K562 (cell line): ENCODE measurements around the gene KMT2E. TPM values are rescaled to one million over a fixed set of nuclear protein-coding genes. Genes with fewer than 3 reads are reported as not detected.

Experiments
- CBFA2T2 ChIP-seq: fragments of 450-650 bp; conservative IDR thresholded peaks from 2 replicates; pipeline ENCODE4 v1.6.1; 2017; ENCODE audit warnings: mild to moderate bottlenecking
- COPS2 ChIP-seq: fragments of 450-650 bp; conservative IDR thresholded peaks from 2 replicates; pipeline ENCODE4 v1.6.1; 2016; ENCODE audit warnings: mild to moderate bottlenecking, moderate library complexity
- ETV5 ChIP-seq: sonication (generic); formaldehyde crosslinking; IDR thresholded peaks from 2 replicates; pipeline ENCODE4 v1.4.0; 2020; ENCODE audit warnings: low read depth, mild to moderate bottlenecking, missing genetic modification reagents
- FOSL1 ChIP-seq: fragments of 200-800 bp; sonication (Bioruptor generic); conservative IDR thresholded peaks from 2 replicates; pipeline ENCODE4 v1.6.1; 2016; ENCODE audit warnings: missing genetic modification characterization, missing compliant biosample characterization
- HDAC8 ChIP-seq: fragments of 450-650 bp; IDR thresholded peaks from 2 replicates; pipeline ENCODE4 v1.6.1; 2016; ENCODE audit warnings: mild to moderate bottlenecking, missing genetic modification characterization, moderate library complexity, missing compliant biosample characterization
- HMG20A ChIP-seq: fragments of 450-650 bp; formaldehyde crosslinking; conservative IDR thresholded peaks from 2 replicates; pipeline ENCODE4 v1.4.0; 2020; ENCODE audit warnings: mild to moderate bottlenecking, mixed read lengths
- MTF1 ChIP-seq: fragments of 250-450 bp; sonication (Bioruptor Pico); IDR thresholded peaks from 2 replicates; pipeline ENCODE4 v1.9.0; 2021; ENCODE audit warnings: moderate library complexity, mild to moderate bottlenecking, inconsistent platforms, borderline replicate concordance
- NR1H2 ChIP-seq: sonication (generic); formaldehyde crosslinking; IDR thresholded peaks from 2 replicates; pipeline ENCODE4 v1.4.0; 2020; ENCODE audit warnings: mild to moderate bottlenecking, missing genetic modification reagents
- NR3C1 ChIP-seq: sonication (generic); formaldehyde crosslinking; IDR thresholded peaks from 2 replicates; pipeline ENCODE4 v1.8.1; 2022; ENCODE audit warnings: missing genetic modification reagents
- POLR2A ChIP-seq: fragments of 450-650 bp; conservative IDR thresholded peaks from 2 replicates; pipeline ENCODE4 v1.6.1; 2016
- RBM34 ChIP-seq: fragments of 200-400 bp; formaldehyde crosslinking; IDR thresholded peaks from 2 replicates; pipeline ENCODE4 v1.6.1; 2018; ENCODE audit warnings: low read length, borderline replicate concordance; ENCODE audit not compliant: insufficient read depth
- RUNX1 ChIP-seq: sonication (generic); IDR thresholded peaks from 2 replicates; pipeline ENCODE4 v1.6.1; 2016; ENCODE audit warnings: antibody characterized with exemption, low read depth
- SMAD3 ChIP-seq: fragments of 450-650 bp; formaldehyde crosslinking; conservative IDR thresholded peaks from 2 replicates; pipeline ENCODE4 v1.4.0; 2020; ENCODE audit warnings: mild to moderate bottlenecking
- ZNF12 ChIP-seq: sonication (generic); formaldehyde crosslinking; IDR thresholded peaks from 2 replicates; pipeline ENCODE4 v1.4.0; 2020; ENCODE audit warnings: mild to moderate bottlenecking, missing genetic modification reagents
- ZNF354B ChIP-seq: fragments of 250-450 bp; sonication (Bioruptor Pico); IDR thresholded peaks from 2 replicates; pipeline ENCODE4 v1.4.0; 2020
- polyA plus RNA-seq, 8 experiments: library from polyadenylated mRNA; depleted of rRNA in 4 of 8; stranded (reverse) in 5 of 8; unstranded in 3 of 8; fragments of >200 nt; fragmentation: Nextera tagmentation in 2 of 8; fragmentation: Illumina TruSeq in 1 of 8; extraction: Ambion mirVana in 2 of 8; extraction: Trizol in 1 of 8; gene quantifications; 2 replicates each; pipeline versions ENCODE4 v1.2.1 to v1.2.3, GENCODE V29; 2011 to 2014; ENCODE audit warnings: inconsistent platforms in 1 of 8, missing spikeins in 1 of 8
- total RNA-seq, 7 experiments: library from RNA; depleted of rRNA in 6 of 7; stranded (reverse); fragments of >200 nt in 6 of 7; fragmentation: Illumina TruSeq in 2 of 7; extraction: Trizol in 2 of 7; gene quantifications; 2 replicates each; pipeline versions ENCODE4 v1.2.1 to v1.2.3, GENCODE V29; 2011 to 2021; ENCODE audit warnings: low replicate concordance in 1 of 7
- TF ChIP-seq, protein P1 (sequence below), 2 experiments: IDR thresholded peaks; 2 replicates each; pipeline ENCODE4 v1.6.1; 2011; ENCODE audit warnings: borderline replicate concordance in 1 of 2, control low read depth in 1 of 2, low read depth in 1 of 2, low read length in 1 of 2, mild to moderate bottlenecking in 1 of 2, mixed read lengths in 1 of 2, moderate library complexity in 1 of 2; ENCODE audit not compliant: insufficient read depth in 1 of 2, insufficient read length in 1 of 2, poor library complexity in 1 of 2, severe bottlenecking in 1 of 2; ENCODE audit errors: extremely low read depth in 1 of 2
- TF ChIP-seq, protein P2 (sequence below): IDR thresholded peaks from 2 replicates; pipeline ENCODE4 v1.6.1; 2014; ENCODE audit warnings: antibody characterized with exemption
- TF ChIP-seq, protein P3 (sequence below): IDR thresholded peaks from 2 replicates; pipeline ENCODE4 v1.6.1; 2012; ENCODE audit warnings: low read depth, low read length, improper control_type of control experiment, borderline replicate concordance
- TF ChIP-seq, protein P4 (sequence below): fragments of 250-450 bp; sonication (Bioruptor Pico); IDR thresholded peaks from 2 replicates; pipeline ENCODE4 v1.4.0; 2020

The KMT2E gene
- total and polyA plus RNA-seq, 9 of the 15 experiments (the other 6 are each of a cell fraction or from before 2014, with no cell fraction given): 8.9 to 55.3 (median 38.1) TPM

DNA sequence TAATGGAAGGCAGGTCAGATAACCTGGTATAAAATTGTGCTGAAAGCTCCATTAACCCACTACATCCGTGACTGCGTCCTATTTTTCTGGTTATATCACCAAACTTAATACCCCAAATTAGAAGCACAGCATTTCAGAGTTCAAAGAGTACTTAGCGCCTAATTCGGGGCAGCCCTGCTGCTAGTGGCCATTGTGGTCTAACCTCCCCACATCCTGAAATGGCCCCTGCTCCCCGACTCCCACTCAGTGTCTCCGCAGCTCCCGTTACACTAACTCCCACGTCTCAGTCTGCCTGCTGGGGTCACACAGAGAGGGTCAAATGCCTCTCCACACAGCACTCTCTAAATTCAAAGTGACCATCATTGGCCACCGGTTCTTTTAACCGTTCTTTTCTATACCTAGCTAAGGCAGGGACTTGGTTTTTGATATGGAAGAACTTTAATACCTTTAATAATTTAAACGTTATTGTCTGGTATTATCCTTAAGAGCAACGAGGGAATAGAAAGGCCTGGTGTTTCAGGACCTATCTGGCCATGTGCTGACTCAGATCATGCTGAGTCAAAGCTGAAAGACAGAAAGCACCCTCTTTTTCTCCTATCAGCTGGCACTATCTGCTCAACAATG is 117.1 kb downstream of the KMT2E start (continued):
- TF ChIP-seq, protein P1, sequence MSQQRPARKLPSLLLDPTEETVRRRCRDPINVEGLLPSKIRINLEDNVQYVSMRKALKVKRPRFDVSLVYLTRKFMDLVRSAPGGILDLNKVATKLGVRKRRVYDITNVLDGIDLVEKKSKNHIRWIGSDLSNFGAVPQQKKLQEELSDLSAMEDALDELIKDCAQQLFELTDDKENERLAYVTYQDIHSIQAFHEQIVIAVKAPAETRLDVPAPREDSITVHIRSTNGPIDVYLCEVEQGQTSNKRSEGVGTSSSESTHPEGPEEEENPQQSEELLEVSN (IDR thresholded peaks at IDR 0.05; ENCODE audit: borderline replicate concordance in 1 of 2, extremely low read depth in 1 of 2, insufficient read depth in 1 of 2, insufficient read length in 1 of 2, low read depth in 1 of 2, low read length in 1 of 2, poor library complexity in 1 of 2, severe bottlenecking in 1 of 2): peak; percentile 26 to 59
- TF ChIP-seq HMG20A (CRISPR knock-in tag) (no peak), RBM34 (no peak), NR1H2 (CRISPR knock-in tag) (0 out of 2 replicates have a peak, but pooled peaks have one; percentile 68), CBFA2T2 (peak; percentile 19; the same call in 1 of the 2 replicates), ZNF354B (0 out of 2 replicates have a peak, but pooled peaks have one; percentile 4), MTF1 (CRISPR knock-in tag) (no peak), POLR2A (peak; percentile 38; the same call in 1 of the 2 replicates), HDAC8 (tag) (no peak), ZNF12 (no peak), COPS2 (no peak), SMAD3 (CRISPR knock-in tag) (no peak), FOSL1 (peak; percentile 88), ETV5 (CRISPR knock-in tag) (peak; percentile 84), RUNX1 (peak; percentile 80; the same call in 1 of the 2 replicates), NR3C1 (CRISPR knock-in tag) (no peak)
- TF ChIP-seq, protein P2, sequence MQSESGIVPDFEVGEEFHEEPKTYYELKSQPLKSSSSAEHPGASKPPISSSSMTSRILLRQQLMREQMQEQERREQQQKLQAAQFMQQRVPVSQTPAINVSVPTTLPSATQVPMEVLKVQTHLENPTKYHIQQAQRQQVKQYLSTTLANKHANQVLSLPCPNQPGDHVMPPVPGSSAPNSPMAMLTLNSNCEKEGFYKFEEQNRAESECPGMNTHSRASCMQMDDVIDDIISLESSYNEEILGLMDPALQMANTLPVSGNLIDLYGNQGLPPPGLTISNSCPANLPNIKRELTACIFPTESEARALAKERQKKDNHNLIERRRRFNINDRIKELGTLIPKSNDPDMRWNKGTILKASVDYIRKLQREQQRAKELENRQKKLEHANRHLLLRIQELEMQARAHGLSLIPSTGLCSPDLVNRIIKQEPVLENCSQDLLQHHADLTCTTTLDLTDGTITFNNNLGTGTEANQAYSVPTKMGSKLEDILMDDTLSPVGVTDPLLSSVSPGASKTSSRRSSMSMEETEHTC: no peak
- TF ChIP-seq, protein P3, sequence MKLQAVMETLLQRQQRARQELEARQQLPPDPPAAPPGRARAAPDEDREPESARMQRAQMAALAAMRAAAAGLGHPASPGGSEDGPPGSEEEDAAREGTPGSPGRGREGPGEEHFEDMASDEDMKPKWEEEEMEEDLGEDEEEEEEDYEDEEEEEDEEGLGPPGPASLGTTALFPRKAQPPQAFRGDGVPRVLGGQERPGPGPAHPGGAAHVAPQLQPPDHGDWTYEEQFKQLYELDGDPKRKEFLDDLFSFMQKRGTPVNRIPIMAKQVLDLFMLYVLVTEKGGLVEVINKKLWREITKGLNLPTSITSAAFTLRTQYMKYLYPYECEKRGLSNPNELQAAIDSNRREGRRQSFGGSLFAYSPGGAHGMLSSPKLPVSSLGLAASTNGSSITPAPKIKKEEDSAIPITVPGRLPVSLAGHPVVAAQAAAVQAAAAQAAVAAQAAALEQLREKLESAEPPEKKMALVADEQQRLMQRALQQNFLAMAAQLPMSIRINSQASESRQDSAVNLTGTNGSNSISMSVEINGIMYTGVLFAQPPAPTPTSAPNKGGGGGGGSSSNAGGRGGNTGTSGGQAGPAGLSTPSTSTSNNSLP: no peak
- TF ChIP-seq, protein P4, sequence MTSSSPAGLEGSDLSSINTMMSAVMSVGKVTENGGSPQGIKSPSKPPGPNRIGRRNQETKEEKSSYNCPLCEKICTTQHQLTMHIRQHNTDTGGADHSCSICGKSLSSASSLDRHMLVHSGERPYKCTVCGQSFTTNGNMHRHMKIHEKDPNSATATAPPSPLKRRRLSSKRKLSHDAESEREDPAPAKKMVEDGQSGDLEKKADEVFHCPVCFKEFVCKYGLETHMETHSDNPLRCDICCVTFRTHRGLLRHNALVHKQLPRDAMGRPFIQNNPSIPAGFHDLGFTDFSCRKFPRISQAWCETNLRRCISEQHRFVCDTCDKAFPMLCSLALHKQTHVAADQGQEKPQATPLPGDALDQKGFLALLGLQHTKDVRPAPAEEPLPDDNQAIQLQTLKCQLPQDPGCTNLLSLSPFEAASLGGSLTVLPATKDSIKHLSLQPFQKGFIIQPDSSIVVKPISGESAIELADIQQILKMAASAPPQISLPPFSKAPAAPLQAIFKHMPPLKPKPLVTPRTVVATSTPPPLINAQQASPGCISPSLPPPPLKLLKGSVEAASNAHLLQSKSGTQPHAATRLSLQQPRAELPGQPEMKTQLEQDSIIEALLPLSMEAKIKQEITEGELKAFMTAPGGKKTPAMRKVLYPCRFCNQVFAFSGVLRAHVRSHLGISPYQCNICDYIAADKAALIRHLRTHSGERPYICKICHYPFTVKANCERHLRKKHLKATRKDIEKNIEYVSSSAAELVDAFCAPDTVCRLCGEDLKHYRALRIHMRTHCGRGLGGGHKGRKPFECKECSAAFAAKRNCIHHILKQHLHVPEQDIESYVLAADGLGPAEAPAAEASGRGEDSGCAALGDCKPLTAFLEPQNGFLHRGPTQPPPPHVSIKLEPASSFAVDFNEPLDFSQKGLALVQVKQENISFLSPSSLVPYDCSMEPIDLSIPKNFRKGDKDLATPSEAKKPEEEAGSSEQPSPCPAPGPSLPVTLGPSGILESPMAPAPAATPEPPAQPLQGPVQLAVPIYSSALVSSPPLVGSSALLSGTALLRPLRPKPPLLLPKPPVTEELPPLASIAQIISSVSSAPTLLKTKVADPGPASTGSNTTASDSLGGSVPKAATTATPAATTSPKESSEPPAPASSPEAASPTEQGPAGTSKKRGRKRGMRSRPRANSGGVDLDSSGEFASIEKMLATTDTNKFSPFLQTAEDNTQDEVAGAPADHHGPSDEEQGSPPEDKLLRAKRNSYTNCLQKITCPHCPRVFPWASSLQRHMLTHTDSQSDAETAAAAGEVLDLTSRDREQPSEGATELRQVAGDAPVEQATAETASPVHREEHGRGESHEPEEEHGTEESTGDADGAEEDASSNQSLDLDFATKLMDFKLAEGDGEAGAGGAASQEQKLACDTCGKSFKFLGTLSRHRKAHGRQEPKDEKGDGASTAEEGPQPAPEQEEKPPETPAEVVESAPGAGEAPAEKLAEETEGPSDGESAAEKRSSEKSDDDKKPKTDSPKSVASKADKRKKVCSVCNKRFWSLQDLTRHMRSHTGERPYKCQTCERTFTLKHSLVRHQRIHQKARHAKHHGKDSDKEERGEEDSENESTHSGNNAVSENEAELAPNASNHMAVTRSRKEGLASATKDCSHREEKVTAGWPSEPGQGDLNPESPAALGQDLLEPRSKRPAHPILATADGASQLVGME (CRISPR knock-in tag): no peak
